BLaER1 (cell line): ENCODE measurements around the gene ATP7B.

Source experiments
- H3K27ac ChIP-seq: shearing (Covaris generic); formaldehyde crosslinking; 2 replicates; pipeline ENCODE4 v1.8.1; 2022
- H3K27me3 ChIP-seq: shearing (Covaris generic); formaldehyde crosslinking; 2 replicates; pipeline ENCODE4 v1.8.1; 2022
- H3K36me3 ChIP-seq: shearing (Covaris generic); formaldehyde crosslinking; 2 replicates; pipeline ENCODE4 v1.8.1; 2022
- H3K4me1 ChIP-seq: shearing (Covaris generic); formaldehyde crosslinking; 2 replicates; pipeline ENCODE4 v1.8.1; 2022
- H3K4me2 ChIP-seq: shearing (Covaris generic); formaldehyde crosslinking; 2 replicates; pipeline ENCODE4 v1.8.1; 2022
- H3K4me3 ChIP-seq: shearing (Covaris generic); formaldehyde crosslinking; 2 replicates; pipeline ENCODE4 v1.8.1; 2022
- H3K9ac ChIP-seq: shearing (Covaris generic); formaldehyde crosslinking; 2 replicates; pipeline ENCODE4 v1.8.1; 2022
- H3K9me3 ChIP-seq: shearing (Covaris generic); formaldehyde crosslinking; 2 replicates; pipeline ENCODE4 v1.8.1; 2022
- H4K20me1 ChIP-seq: shearing (Covaris generic); formaldehyde crosslinking; 2 replicates; pipeline ENCODE4 v1.8.1; 2022
- Cebpa-rat ChIP-seq: shearing (Covaris generic); IDR thresholded peaks from 2 replicates; pipeline ENCODE4 v1.8.1; 2022

ATP7B gene

GRCh38 chr13:51937320-51938290 lies 73.6 kb downstream of the ATP7B start:
- H3K9ac ChIP-seq = no peak overlapping the region
- TF ChIP-seq Cebpa-rat = no peak
- no peak overlapping the region for H3K27ac ChIP-seq
- H3K36me3 ChIP-seq = no peaks in the 10 kb centered on the region
- H3K9me3 ChIP-seq = no peaks in the 10 kb centered on the region
- H3K4me2 ChIP-seq = no peak overlapping the region
- no peaks in the 10 kb centered on the region for H3K27me3 ChIP-seq
- no peak overlapping the region for H3K4me3 ChIP-seq
- no peaks in the 10 kb centered on the region for H3K4me1 ChIP-seq
- no peaks in the 10 kb centered on the region for H4K20me1 ChIP-seq

GRCh38 chr13:51935326-51936171 lies 75.7 kb downstream of the ATP7B start:
- H3K4me2 ChIP-seq = no peak overlapping the region
- H3K9ac ChIP-seq = no peak overlapping the region
- H3K27ac ChIP-seq = no peak overlapping the region
- no peaks in the 10 kb centered on the region for H3K9me3 ChIP-seq
- H3K27me3 ChIP-seq = no peaks in the 10 kb centered on the region
- H3K4me1 ChIP-seq = no peaks in the 10 kb centered on the region
- H3K36me3 ChIP-seq = no peaks in the 10 kb centered on the region
- TF ChIP-seq Cebpa-rat = no peak
- H3K4me3 ChIP-seq = no peak overlapping the region
- H4K20me1 ChIP-seq = no peaks in the 10 kb centered on the region

- Histone ChIP-seq H3K27ac (no peak overlapping the region), H4K20me1 (no peaks in the 10 kb centered on the region), H3K36me3 (no peaks in the 10 kb centered on the region), H3K4me1 (no peaks in the 10 kb centered on the region), H3K4me3 (no peak overlapping the region), H3K4me2 (no peak overlapping the region), H3K9ac (no peak overlapping the region), H3K27me3 (no peaks in the 10 kb centered on the region), H3K9me3 (no peaks in the 10 kb centered on the region)
- TF ChIP-seq Cebpa-rat = no peak
Measured at GRCh38 chr13:51934461-51935087, 76.7 kb downstream of the ATP7B start.

GRCh38 chr13:51933466-51934058 lies 77.7 kb downstream of the ATP7B start:
- H4K20me1 ChIP-seq = no peaks in the 10 kb centered on the region
- H3K4me3 ChIP-seq = no peak overlapping the region
- H3K4me2 ChIP-seq = no peak overlapping the region
- no peak overlapping the region for H3K27ac ChIP-seq
- no peaks in the 10 kb centered on the region for H3K27me3 ChIP-seq
- no peaks in the 10 kb centered on the region for H3K9me3 ChIP-seq
- H3K4me1 ChIP-seq = peaks cover 2% of the 10 kb centered on the region
- no peak overlapping the region for H3K9ac ChIP-seq
- TF ChIP-seq Cebpa-rat = no peak
- no peaks in the 10 kb centered on the region for H3K36me3 ChIP-seq

- Histone ChIP-seq H3K9ac (no peak overlapping the region), H3K27me3 (no peaks in the 10 kb centered on the region), H3K9me3 (no peaks in the 10 kb centered on the region), H3K4me1 (peaks cover 14% of the 10 kb centered on the region), H3K36me3 (no peaks in the 10 kb centered on the region), H3K4me3 (no peak overlapping the region), H3K27ac (no peak overlapping the region), H3K4me2 (no peak overlapping the region), H4K20me1 (no peaks in the 10 kb centered on the region)
- no peak for TF ChIP-seq Cebpa-rat
Measured at GRCh38 chr13:51932231-51932630, 79.0 kb downstream of the ATP7B start.

GRCh38 chr13:51931606-51932005 lies 79.6 kb downstream of the ATP7B start:
- Histone ChIP-seq H3K4me1 (peaks cover 14% of the 10 kb centered on the region), H3K27ac (no peak overlapping the region), H3K4me3 (no peak overlapping the region), H3K9me3 (no peaks in the 10 kb centered on the region), H3K27me3 (no peaks in the 10 kb centered on the region), H3K9ac (no peak overlapping the region), H3K4me2 (no peak overlapping the region), H3K36me3 (no peaks in the 10 kb centered on the region), H4K20me1 (no peaks in the 10 kb centered on the region)
- TF ChIP-seq Cebpa-rat = no peak

- Histone ChIP-seq H3K4me1 (peaks cover 14% of the 10 kb centered on the region), H3K9me3 (no peaks in the 10 kb centered on the region), H3K27me3 (no peaks in the 10 kb centered on the region), H3K36me3 (no peaks in the 10 kb centered on the region), H3K4me3 (no peak overlapping the region), H3K9ac (no peak overlapping the region), H3K27ac (no peak overlapping the region), H3K4me2 (no peak overlapping the region), H4K20me1 (no peaks in the 10 kb centered on the region)
- TF ChIP-seq Cebpa-rat = no peak
Measured at GRCh38 chr13:51929699-51930098, 81.6 kb downstream of the ATP7B start.

- Histone ChIP-seq H4K20me1 (no peaks in the 10 kb centered on the region), H3K4me1 (peaks cover 28% of the 10 kb centered on the region), H3K27ac (no peak overlapping the region), H3K4me2 (peak overlapping the region; percentile 49), H3K36me3 (no peaks in the 10 kb centered on the region), H3K9ac (no peak overlapping the region), H3K9me3 (no peaks in the 10 kb centered on the region), H3K4me3 (no peak overlapping the region), H3K27me3 (no peaks in the 10 kb centered on the region)
- no peak for TF ChIP-seq Cebpa-rat
Measured at GRCh38 chr13:51928231-51928630, 83.0 kb downstream of the ATP7B start.

GRCh38 chr13:51927129-51927528 lies 84.1 kb downstream of the ATP7B start:
- Histone ChIP-seq H3K27me3 (no peaks in the 10 kb centered on the region), H4K20me1 (no peaks in the 10 kb centered on the region), H3K4me1 (peaks cover 38% of the 10 kb centered on the region), H3K4me2 (no peak overlapping the region), H3K9ac (no peak overlapping the region), H3K4me3 (no peak overlapping the region), H3K27ac (no peak overlapping the region), H3K36me3 (no peaks in the 10 kb centered on the region), H3K9me3 (no peaks in the 10 kb centered on the region)
- no peak for TF ChIP-seq Cebpa-rat
